Measurements from ENCODE around the gene MYO9A. TPM values are rescaled to one million over a fixed set of nuclear protein-coding genes. Genes with fewer than 3 reads are reported as not detected.
"Not testable (repeated sequence)": the region's sequence is repeated elsewhere in the genome, so short reads cannot be mapped to it uniquely, and the experiment has no call there.

MYO9A gene
- polyA plus RNA-seq, 5 donors, result 22.3 to 43.3 (median 38.9) TPM

DNA sequence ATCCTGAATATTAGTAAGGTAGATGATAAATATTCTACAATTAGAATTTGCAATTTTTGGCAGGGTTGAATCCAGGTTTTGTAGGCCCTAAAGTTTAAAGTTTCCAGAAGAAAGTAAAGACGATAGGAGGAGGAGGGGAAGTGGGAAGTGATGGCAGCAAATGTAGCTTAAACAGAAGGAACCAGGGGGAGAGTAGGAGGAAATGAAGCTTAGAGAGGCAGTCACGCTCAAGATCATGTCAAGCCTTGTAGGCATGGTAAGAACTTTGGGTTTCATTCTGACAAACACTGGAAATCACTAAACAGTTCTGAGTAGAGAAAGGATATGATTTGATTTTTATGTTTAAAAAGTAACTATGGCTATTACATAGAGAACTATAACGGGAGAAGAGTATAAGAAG lies 243.7 kb downstream of the MYO9A start:
- no peak for DNase-seq

DNA sequence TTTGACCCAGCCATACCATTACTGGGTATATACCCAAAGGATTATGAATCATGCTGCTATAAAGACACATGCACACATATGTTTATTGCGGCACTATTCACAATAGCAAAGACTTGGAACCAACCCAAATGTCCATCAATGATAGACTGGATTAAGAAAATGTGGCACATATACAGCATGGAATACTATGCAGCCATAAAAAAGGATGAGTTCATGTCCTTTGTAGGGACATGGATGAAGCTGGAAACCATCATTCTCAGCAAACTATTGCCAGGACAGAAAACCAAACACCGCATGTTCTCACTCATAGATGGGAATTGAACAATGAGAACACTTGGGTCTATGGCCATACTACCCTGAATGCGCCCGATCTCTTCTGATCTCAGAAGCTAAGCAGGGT lies 259.7 kb downstream of the MYO9A start:
- DNase-seq, result not testable (repeated sequence)

DNA sequence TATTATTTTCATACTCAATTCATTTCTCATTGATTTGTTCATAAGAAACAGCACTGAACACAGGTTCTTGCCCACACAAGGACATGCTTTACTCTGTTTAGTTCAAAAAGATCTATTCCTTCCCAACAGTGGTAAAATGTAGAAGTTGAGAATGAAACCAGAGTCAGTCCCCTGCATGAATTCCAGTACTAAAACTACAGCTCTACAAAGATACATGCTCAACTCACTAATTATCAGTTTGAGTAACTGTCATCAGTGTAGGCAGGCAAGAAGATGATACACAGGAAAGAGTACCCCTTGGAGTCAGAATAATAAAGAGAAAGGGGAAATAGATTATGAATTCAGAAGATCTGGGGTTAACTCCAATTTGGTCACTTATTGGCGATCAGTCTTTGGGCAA lies 264.4 kb downstream of the MYO9A start:
- no peak for DNase-seq

DNA sequence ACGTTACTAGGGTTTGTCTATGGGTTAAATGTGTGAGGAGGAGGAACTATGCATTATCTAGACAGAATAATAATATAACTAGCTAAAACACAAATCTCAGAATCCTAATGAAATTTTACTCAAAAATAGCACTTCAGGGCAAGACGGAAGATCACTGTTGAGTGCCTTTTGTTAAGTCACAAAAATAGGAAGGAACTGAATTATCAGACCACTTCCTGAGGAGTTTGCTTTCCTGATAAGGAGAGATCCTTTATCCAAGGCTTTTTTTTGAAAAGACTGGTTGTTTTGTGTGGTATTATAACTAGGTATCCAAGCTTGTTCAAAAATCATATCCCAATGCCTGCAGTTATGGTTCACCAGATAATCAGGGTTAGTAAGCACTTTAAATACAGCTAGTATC lies 273.0 kb downstream of the MYO9A start:
- DNase-seq, result no peak

DNA sequence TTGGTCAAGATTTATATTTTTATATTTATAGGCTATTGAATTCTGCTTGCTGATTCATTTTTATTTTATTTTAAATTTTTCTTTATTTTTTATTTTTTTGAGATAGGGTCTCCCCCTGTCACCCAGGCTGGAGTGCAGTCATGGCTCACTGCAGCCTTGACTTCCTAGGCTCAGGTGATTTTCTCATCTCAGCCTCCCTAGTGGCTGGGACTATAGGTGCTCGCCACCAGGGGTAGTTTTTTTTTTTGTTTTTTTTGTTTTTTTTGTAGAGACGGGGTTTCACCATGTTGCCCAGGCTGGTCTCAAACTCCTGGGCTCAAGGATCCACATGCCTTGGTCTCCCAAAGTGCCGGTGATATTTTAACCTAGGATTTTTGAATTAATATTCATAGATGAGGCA lies 276.4 kb downstream of the MYO9A start:
- no peak for DNase-seq

DNA sequence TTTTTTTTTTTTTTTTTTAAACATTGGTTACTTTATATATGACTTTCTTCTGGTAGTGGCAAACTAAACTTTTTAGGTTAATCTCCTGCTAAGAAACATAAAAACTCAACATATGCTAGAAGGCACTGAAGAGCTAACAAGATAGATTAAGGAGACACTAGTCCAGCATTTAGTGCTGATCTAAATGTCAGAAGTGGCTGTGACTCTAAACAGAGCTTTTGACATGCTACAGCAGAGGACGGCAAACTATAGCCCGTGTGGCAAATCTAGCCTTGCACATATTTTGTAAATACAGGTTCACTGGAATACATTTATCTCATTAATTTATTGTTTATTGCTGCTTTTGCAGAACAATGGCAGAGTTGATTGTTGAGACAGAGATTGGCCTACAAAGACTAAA lies 287.0 kb downstream of the MYO9A start:
- no peak for DNase-seq

DNA sequence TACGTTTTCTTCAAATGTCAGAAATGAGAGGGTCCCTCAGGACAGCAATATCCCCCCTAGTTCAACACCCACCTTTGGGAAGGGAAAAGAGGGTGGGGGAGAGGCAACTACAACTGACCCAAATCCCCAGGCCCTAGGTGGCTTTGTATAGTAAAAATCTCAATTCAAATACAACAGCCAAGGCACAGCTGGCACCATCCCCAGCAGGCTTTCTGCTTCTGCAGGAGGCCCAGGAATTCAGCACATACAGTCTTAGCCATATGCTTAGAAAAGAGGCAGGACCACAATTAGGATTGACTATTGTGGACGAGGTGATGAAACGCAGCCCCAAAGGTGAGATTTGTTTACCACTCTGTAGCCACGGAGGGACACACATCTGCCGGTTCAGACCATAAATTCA lies 291.8 kb downstream of the MYO9A start:
- DNase-seq, result no peak

DNA sequence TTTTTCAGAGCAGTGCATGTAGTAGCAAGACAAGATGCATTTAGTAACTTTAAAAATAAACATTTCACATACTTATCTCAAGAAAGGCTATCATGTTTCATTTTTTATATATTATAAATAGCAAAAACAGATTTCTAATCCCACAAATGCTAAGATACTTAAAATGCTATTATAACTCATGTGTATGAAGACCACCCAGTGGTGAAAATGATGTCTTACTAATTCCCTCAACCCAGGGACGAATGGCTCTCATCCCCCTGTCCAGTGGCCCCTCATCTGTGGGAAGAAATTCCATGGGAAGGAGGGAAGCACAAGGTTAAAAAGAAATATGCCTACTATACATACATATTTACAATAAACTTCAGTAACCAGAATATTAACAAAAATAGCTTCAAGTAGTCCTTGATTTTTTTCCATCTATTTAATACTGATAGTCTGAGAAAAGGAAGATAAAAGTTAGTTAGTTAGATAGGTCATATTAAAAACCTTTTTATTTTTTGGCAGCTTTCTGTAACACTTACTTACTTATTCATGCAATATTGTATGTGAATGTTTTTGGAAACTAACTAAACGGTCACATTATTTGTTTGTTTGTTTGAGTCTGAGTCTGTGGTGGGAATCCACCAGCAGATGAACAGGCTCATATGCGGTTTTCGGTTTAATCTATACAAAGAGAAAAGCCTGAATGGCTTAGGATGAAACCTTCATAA lies 292.8 kb downstream of the MYO9A start:
- DNase-seq, result peak; percentile 39 to 60

DNA sequence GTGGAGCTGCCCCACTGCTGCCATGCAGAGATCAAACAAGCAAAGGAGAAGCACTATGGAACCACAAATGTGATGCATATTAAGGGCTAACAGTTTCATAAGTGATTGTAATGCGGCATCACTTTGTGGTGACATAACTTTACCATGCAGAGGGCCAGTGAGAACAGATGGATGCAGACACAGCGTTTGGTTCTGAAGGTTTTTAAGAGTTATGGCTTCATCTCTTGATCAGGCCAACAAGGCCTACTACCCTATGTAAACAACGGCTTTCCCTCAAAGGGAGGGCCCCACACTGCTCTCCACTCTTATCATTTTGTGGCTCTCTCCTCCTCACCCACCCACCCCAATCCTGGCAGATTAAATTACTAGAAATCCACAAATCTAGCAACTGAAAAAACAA lies 294.1 kb downstream of the MYO9A start:
- no peak for DNase-seq

DNA sequence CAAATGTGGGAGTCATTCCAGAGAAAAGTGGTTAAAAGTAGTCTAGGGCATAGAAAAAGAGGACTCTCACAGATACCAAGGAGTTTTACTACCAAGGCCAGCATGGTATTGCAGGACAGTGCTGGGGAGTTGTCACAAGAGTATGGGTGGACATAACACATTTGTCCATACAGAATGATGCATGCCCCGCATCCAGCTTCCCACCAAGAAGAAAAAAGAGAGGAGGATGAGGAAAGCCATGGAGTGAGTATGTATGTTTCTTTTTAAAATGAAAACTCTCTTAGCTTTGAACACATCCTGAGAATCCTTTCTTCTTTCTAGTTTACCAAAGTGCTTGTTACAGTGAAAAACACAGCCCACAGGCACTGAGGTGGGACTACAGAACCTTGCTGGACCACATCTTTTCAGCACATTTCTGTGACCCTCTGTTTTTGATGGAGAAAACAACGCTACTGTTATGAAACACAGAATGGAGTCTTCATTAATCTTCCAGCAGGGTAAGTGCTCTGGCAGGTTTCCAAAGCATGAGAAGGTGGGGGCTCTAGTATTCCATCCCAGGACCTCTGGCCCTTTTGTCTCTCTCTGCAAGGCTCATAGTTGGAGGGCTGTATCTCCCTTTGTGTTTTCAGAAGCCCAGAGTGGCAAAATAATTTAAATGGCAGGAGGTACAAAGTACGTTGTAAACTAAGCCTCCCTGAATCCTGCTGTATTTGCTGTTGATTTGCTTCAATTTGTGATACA lies 294.9 kb downstream of the MYO9A start:
- DNase-seq, result no peak

DNA sequence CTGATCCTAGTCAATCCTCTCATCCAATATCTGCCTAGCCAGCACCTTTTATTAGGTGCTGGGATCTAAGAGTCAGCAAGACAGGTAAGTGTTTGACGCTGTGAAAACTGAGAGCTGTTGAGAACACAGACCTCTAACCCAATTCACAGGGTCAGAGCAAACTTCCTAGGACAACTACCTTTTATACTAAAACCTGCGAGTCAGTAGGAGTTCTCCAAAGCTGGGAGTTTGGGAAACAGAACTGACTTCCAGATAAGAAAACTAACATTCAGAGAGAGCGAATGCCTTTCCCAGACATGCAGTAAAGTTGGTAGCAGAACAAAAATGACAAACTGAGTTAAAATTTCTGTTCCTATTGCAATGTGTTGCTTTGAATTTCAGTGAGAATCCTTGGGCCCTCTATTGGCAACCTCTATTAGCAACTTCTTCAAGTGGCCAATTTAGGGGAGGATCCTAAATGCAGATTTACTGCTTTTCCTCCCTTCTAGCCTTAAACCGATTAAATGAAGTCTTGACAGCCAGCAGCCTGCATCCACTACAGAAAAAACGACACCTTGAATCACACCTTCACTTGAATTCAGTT lies 296.3 kb downstream of the MYO9A start:
- DNase-seq, result no peak

DNA sequence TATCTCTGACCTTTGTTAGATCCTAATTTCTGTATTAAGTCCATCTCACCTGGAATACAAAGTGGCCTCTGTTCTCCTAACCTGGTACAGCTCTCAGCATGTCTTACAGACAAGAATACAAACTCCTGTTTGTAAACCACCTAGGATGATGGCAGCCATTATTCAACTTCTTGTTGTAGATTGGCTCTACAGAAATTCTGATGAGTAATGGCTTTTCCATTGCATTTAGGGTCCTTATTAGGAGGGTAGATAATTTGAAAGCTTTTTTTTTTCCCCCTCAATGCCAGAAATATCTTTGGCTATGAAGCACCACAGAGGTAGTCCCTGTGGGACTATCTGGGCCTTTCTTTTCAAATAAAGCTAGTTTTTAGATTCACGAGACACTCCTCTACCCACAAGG lies 297.8 kb downstream of the MYO9A start:
- no peak for DNase-seq

DNA sequence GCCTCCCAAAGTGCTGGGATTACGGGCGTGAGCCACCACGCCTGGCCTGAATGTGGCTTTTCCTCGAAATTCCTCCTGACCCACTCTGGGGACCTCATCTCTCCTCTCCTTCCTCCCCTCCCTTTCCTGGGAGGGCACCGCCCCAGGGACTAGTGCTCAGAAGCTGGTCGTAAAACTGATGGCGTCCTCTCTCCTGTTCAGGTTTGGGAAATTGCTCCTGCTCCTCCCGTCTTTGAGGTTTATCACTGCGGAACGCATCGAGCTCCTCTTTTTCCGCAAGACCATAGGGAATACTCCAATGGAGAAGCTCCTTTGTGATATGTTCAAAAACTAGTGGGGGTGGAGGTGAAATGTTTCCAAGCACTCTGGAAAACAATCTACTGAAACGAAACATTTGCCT lies 300.6 kb downstream of the MYO9A start:
- no peak for DNase-seq

DNA sequence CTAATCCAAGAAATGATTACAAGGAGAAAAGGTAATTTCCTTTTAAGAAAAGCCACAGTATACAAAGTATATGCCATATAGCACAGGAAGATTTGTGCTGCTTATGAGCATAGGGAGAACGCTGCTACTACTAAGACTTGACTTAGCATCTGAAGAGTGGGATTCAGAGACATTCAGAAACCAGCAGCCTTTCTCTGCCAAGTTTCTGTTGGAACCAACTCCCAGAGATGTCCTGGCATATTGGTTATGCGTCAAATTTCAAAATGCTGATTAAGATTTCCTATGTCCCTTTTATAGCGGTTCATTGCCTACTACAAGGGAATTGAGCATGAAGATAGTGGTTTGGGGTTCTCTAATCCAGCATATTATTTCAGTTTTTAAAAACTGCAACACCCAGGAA lies 302.6 kb downstream of the MYO9A start:
- no peak for DNase-seq

DNA sequence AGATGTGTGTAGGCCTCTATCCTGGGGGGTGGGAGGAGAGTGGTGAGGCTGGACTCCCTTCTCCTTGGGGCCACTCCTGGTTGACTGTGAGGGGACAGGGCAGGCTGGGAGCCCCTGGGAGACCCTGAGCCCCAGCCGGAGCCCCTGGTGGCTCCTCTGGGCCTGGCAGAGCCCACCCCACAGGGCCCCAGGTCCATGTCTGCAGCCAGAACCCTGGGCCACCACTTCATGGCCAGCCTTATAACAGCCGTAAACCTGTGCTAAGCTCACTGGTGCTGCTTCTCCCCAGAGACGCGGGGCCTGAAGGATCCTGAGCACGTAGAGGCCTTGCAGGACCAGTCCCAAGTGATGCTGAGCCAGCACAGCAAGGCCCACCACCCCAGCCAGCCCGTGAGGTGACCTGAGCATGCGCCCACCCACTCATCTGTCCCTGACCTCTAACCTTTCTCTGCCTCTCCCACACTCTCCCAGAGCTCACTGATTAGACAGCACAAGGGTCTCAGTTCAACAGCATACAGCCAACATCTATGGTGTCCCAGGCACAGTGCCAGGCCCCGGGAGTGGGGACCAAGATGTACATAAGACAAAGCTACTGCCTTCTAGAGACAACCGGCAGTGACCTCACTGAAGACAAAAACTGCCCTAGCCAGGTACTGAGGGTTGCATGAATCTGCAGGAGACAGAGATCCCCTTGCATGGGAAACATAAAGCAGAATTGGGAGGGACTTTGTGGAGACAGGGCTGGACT lies 304.1 kb downstream of the MYO9A start:
- no peak for DNase-seq

DNA sequence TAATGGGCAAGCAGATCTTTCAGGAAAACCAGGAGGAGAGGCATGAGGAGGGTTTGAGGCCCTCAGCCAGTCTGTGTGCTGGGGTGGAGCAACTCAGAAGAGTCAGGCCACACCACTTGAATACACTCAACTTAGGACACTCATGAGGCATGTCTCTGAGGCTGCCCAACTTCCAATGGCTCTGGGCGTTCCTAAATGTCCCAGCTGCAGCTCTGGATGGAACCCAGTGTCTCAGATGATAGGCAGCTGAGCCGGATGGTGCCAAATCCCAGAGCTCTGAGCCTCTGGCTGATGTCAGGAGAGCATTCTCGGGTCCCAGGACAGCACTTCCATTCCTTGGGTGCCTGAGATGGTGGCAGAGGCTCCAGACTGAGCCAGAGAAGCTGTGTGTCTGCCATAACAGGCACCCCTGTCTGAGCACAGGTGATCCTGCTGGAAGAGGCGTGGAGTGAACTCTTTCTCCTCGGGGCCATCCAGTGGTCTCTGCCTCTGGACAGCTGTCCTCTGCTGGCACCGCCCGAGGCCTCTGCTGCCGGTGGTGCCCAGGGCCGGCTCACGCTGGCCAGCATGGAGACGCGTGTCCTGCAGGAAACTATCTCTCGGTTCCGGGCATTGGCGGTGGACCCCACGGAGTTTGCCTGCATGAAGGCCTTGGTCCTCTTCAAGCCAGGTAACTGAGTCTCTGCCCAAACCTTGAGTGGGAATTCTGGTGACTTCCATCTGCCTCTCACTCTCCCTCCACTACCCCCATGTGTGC lies 304.8 kb downstream of the MYO9A start:
- DNase-seq, result no peak

DNA sequence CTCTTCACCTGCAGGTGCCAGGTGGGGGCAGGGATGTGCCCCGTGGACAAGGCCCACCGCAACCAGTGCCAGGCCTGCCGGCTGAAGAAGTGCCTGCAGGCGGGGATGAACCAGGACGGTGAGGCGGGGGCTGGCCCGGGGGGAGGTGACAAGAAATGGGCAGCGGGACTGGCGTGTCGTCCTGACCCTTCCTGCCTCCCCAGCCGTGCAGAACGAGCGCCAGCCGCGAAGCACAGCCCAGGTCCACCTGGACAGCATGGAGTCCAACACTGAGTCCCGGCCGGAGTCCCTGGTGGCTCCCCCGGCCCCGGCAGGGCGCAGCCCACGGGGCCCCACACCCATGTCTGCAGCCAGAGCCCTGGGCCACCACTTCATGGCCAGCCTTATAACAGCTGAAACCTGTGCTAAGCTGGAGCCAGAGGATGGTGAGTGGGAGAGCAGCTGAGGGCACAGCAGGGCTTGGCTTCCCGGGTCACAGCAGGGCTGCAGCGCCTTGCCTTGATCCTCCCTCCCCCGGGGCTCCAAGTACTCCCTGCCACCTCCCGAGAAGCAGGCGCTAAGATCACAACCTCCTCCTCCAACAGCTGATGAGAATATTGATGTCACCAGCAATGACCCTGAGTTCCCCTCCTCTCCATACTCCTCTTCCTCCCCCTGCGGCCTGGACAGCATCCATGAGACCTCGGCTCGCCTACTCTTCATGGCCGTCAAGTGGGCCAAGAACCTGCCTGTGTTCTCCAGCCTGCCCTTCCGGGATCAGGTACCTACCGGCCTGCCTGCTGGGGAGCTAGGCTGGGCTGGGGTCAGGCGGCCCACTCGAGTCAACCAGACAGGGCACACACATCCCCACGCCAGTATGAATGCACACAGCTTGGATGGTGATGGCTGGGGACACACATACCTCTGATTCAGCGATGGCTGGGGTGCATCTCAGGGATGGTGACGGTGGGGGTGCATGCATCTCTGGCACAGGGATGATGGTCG lies 305.9 kb downstream of the MYO9A start:
- no peak for DNase-seq

DNA sequence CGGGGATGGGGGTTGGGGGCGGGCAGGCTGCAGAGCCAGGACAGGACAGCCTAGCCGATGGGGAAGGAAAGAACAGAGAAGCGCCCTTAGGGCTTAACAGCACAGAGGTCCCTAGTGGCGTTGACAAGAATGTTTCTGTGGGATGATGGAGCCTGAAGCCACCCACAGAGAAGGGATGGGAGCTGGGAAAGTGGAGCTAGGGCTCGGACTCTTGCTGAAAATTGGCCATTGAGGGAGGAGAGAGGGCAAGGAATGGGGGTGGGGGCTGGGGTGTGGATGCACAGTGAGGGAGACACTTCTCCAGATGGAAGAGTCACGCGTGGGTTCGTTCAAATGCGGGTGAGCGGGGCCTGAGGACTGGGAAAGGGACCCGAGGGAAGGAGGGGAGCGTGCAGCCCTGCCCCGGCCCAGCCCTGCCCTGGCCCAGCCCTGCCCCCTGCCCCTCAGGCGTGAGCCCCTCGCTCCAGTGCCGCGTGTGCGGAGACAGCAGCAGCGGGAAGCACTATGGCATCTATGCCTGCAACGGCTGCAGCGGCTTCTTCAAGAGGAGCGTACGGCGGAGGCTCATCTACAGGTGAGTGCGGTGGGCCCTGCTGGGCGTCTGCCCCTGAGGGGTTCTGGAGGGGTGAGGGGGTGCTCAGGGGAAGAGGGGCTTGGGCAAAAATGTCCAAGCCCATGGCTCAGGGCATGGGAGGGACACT lies 306.8 kb downstream of the MYO9A start:
- DNase-seq, result no peak

DNA sequence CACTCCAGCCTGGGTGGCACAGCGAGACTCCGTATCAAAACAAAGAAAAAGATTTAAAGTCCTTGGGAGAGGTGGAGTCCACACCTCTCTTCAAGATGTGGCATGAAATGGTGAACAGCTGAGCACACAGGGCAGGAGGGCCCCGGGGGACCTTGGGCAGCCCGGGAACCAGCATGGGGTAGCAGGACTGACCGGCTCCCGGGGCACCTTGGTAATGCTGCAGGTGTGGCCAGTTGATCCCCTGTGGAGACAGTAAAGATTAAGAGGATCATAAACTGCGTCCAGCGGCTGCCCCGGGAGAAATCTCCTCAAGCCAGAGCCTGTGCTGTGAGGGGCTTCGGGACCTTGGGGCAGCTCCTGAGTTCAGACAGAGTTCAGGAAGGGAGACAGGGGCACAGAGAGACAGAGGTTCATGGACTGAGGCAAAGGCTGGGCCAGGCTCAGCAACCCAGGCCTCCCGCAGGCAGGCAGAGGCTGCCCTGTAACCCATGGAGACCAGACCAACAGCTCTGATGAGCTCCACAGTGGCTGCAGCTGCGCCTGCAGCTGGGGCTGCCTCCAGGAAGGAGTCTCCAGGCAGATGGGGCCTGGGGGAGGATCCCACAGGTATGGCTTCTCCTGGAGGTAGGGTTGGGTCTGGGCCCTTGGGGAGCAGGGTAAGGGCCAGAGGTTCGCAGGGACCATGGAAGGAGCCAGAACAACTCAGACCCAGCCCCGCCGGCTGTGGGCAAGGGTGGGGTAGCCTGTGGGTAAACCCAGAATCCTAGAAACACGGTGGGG lies 307.5 kb downstream of the MYO9A start, which contains the start of gene NR2E3:
Gene NR2E3 (plus strand): TSS at position 299 of the 780 bp plus-strand sequence. CDS start 190 bp downstream, at position 489.
- no peak for DNase-seq

Measured in right lung (tissue), 5 donors.